IPS-18c (cell line): ENCODE results near the gene MAD1L1.

ENCODE experiments used
- H3K4me3 ChIP-seq: 2 replicates; pipeline ENCODE4 v1.7.0; 2013; ENCODE audit warnings: low read depth, mild to moderate bottlenecking, low read length, moderate library complexity; ENCODE audit not compliant: insufficient read depth
- H3K9me3 ChIP-seq: one replicate; pipeline ENCODE4 v1.6.1; 2013; ENCODE audit warnings: mild to moderate bottlenecking, low read length, moderate library complexity; ENCODE audit not compliant: control insufficient read depth, insufficient read depth

Gene MAD1L1

GRCh38 chr7:2013381-2014311, 219.1 kb downstream of the MAD1L1 start:
- Histone ChIP-seq H3K9me3 (peaks cover 5% of the 10 kb centered on the region), H3K4me3 (no peak overlapping the region)

GRCh38 chr7:2012981-2013380, 219.8 kb downstream of the MAD1L1 start:
- Histone ChIP-seq H3K9me3 (peaks cover 5% of the 10 kb centered on the region), H3K4me3 (no peak overlapping the region)

GRCh38 chr7:2012044-2012900, 220.5 kb downstream of the MAD1L1 start:
- Histone ChIP-seq H3K9me3 (peaks cover 5% of the 10 kb centered on the region), H3K4me3 (no peak overlapping the region)

GRCh38 chr7:2011266-2012043, 221.3 kb downstream of the MAD1L1 start:
- Histone ChIP-seq H3K4me3 (no peak overlapping the region), H3K9me3 (peaks cover 3% of the 10 kb centered on the region)

- no peaks in the 10 kb centered on the region for H3K9me3 ChIP-seq
- H3K4me3 ChIP-seq, result no peak overlapping the region
These were observed 222.0 kb downstream of the MAD1L1 start for GRCh38 chr7:2010551-2011265.

- H3K9me3 ChIP-seq, result no peaks in the 10 kb centered on the region
- no peak overlapping the region for H3K4me3 ChIP-seq
These were observed 222.6 kb downstream of the MAD1L1 start for GRCh38 chr7:2010101-2010500.

GRCh38 chr7:2009541-2010001, 223.2 kb downstream of the MAD1L1 start:
- H3K9me3 ChIP-seq, result no peaks in the 10 kb centered on the region
- H3K4me3 ChIP-seq, result no peak overlapping the region

GRCh38 chr7:2008936-2009540, 223.7 kb downstream of the MAD1L1 start:
- no peaks in the 10 kb centered on the region for H3K9me3 ChIP-seq
- H3K4me3 ChIP-seq, result no peak overlapping the region

GRCh38 chr7:2008101-2008935, 224.4 kb downstream of the MAD1L1 start:
- no peak overlapping the region for H3K4me3 ChIP-seq
- no peaks in the 10 kb centered on the region for H3K9me3 ChIP-seq

- no peak overlapping the region for H3K4me3 ChIP-seq
These were observed 225.2 kb downstream of the MAD1L1 start for GRCh38 chr7:2007551-2007950.

GRCh38 chr7:2006921-2007381, 225.8 kb downstream of the MAD1L1 start:
- Histone ChIP-seq H3K4me3 (no peak overlapping the region), H3K9me3 (no peaks in the 10 kb centered on the region)

More at GRCh38 chr7:2007551-2007950, 225.2 kb downstream of the MAD1L1 start:
- H3K9me3 ChIP-seq, result no peaks in the 10 kb centered on the region

GRCh38 chr7:2006231-2006771, 226.4 kb downstream of the MAD1L1 start:
- no peaks in the 10 kb centered on the region for H3K9me3 ChIP-seq
- no peak overlapping the region for H3K4me3 ChIP-seq

- Histone ChIP-seq H3K4me3 (no peak overlapping the region), H3K9me3 (no peaks in the 10 kb centered on the region)
These were observed 227.0 kb downstream of the MAD1L1 start for GRCh38 chr7:2005786-2006185.

GRCh38 chr7:2004841-2005725, 227.7 kb downstream of the MAD1L1 start:
- Histone ChIP-seq H3K4me3 (no peak overlapping the region), H3K9me3 (no peaks in the 10 kb centered on the region)
